Measurements from ENCODE around the gene NDFIP2. TPM values are rescaled to one million over a fixed set of nuclear protein-coding genes. Genes with fewer than 3 reads are reported as not detected.

The NDFIP2 gene
- total and polyA plus RNA-seq, 12 donors = 9.9 to 42.7 (median 33.2) TPM

GRCh38 chr13:79469608-79470007 lies 11.3 kb upstream of the NDFIP2 start:
- no peak overlapping the region for H3K4me3 ChIP-seq
- H3K27me3 ChIP-seq = peaks cover 0 to 6% (median 0%) of the 10 kb centered on the region in 7 donors
- peaks cover 0 to 8% (median 0%) of the 10 kb centered on the region in 11 donors for H3K9me3 ChIP-seq
- H3K36me3 ChIP-seq = no peaks in the 10 kb centered on the region
- no peaks in the 10 kb centered on the region for H3K4me1 ChIP-seq
- H3K27ac ChIP-seq = no peak overlapping the region
- DNase-seq = no peak
- intact Hi-C loops (cut with DNase I) = loop anchor here in 2 of 10 donors (10.0 kb wide), 1 partner anchor 45 kb away; no protein-coding TSS in a partner anchor
- ATAC-seq = no peak
- TF ChIP-seq CTCF (IDR thresholded peaks at IDR 0.05) = no peak
- 77 to 90% methylated on average over 3 of the region's 3 CpGs for WGBS, 2 donors

GRCh38 chr13:79470666-79471065 lies 10.3 kb upstream of the NDFIP2 start:
- DNase-seq = no peak
- H3K4me3 ChIP-seq = no peak overlapping the region
- ATAC-seq = no peak

GRCh38 chr13:79475569-79475968 lies 5.4 kb upstream of the NDFIP2 start:
- Histone ChIP-seq H3K4me3 (no peak overlapping the region), H3K4me1 (peaks cover 0 to 17% (median 0%) of the 10 kb centered on the region in 9 donors), H3K9me3 (peaks cover 0 to 14% (median 0%) of the 10 kb centered on the region in 11 donors), H3K27ac (no peak overlapping the region), H3K36me3 (no peaks in the 10 kb centered on the region), H3K27me3 (peaks cover 0 to 31% (median 0%) of the 10 kb centered on the region in 7 donors)
- intact Hi-C loops (cut with DNase I) = loop anchor here in 3 of 10 donors (5.0 to 10.0 kb wide), 2 partner anchors 51 to 67 kb away; no protein-coding TSS in a partner anchor
- no peak for ATAC-seq
- no peak for TF ChIP-seq CTCF (IDR thresholded peaks at IDR 0.05)
- DNase-seq = no peak
- 82 to 95% methylated on average over 1 of the region's 1 CpG for WGBS, 2 donors

More at GRCh38 chr13:79470666-79471065, 10.3 kb upstream of the NDFIP2 start:
- H3K36me3 ChIP-seq = no peaks in the 10 kb centered on the region
- no peak for TF ChIP-seq CTCF (IDR thresholded peaks at IDR 0.05)
- 97% methylated on average over 2 of the region's 2 CpGs for WGBS, 2 donors
- H3K4me1 ChIP-seq = no peaks in the 10 kb centered on the region
- no peak overlapping the region for H3K27ac ChIP-seq
- intact Hi-C loops (cut with DNase I) = loop anchor here in 2 of 10 donors (10.0 kb wide), 1 partner anchor 46 kb away; no protein-coding TSS in a partner anchor
- peaks cover 0 to 14% (median 0%) of the 10 kb centered on the region in 11 donors for H3K9me3 ChIP-seq
- peaks cover 0 to 6% (median 0%) of the 10 kb centered on the region in 7 donors for H3K27me3 ChIP-seq

- peak; percentile 22 to 86 (median 64) for ATAC-seq
- Histone ChIP-seq H3K36me3 (no peaks in the 10 kb centered on the region), H3K9me3 (peaks cover 0 to 14% (median 0%) of the 10 kb centered on the region in 11 donors), H3K27ac (peak overlapping the region in 6 of 10 donors; percentile 4 to 49 (median 28)), H3K27me3 (peaks cover 0 to 47% (median 0%) of the 10 kb centered on the region in 7 donors), H3K4me1 (peaks cover 0 to 33% (median 13%) of the 10 kb centered on the region in 9 donors), H3K4me3 (no peak overlapping the region)
- TF ChIP-seq CTCF (IDR thresholded peaks at IDR 0.05) = peak in 2 of 9 donors; percentile 29 to 40
- 33 to 47% methylated on average over 3 of the region's 3 CpGs for WGBS, 2 donors
- peak; percentile 29 to 49 for DNase-seq
- intact Hi-C loops (cut with DNase I) = loop anchor here in 3 of 10 donors (2.0 to 10.0 kb wide), 3 partner anchors 43 to 64 kb away; no protein-coding TSS in a partner anchor
Observed at GRCh38 chr13:79477968-79478367, 3.0 kb upstream of the NDFIP2 start.
